Ishikawa (cell line): Measurements from ENCODE around the gene TASP1.

ENCODE experiments used
- EGR1 ChIP-seq: IDR thresholded peaks from 2 replicates; pipeline ENCODE4 v1.6.1; 2012
- EP300 ChIP-seq: IDR thresholded peaks from 2 replicates; pipeline ENCODE4 v1.6.1; 2012; ENCODE audit warnings: borderline replicate concordance
- FOXM1 ChIP-seq: IDR thresholded peaks from 2 replicates; pipeline ENCODE4 v1.6.1; 2012; ENCODE audit warnings: low read depth, borderline replicate concordance
- NFIC ChIP-seq: IDR thresholded peaks from 2 replicates; pipeline ENCODE4 v1.6.1; 2012
- TAF1 ChIP-seq: IDR thresholded peaks from 2 replicates; pipeline ENCODE4 v1.6.1; 2012; ENCODE audit warnings: low read depth, mild to moderate bottlenecking
- TCF12 ChIP-seq: IDR thresholded peaks from 2 replicates; pipeline ENCODE4 v1.6.1; 2012; ENCODE audit warnings: low read depth
- YY1 ChIP-seq: IDR thresholded peaks from 2 replicates; pipeline ENCODE4 v1.6.1; 2012; ENCODE audit warnings: low read depth
- TF ChIP-seq, protein P1 (sequence below): IDR thresholded peaks from 2 replicates; pipeline ENCODE4 v1.6.1; 2012; ENCODE audit warnings: low read depth, mild to moderate bottlenecking
- TF ChIP-seq, protein P2 (sequence below): IDR thresholded peaks from 2 replicates; pipeline ENCODE4 v1.6.1; 2012
- TF ChIP-seq, protein P3 (sequence below): IDR thresholded peaks from 2 replicates; pipeline ENCODE4 v1.6.1; 2012

DNA sequence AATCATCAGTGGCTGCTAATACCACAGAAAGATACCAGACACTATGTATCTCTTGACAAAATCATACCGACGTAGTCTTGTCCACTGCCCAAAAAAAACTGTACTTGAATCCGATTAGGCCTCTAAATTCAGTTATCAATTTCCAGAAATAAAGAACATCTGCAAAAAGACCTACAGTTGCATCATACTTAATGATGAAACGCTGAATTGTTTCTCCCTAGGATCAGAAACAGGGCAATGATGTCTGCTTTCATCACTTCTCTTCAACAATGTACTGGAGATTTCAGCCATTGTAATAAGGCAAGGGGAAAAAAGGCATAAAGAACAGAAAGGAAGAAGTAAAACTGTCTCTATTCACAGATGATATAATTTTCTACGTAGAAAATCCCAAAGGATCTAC lies 152.0 kb downstream of the TASP1 start:
- TF ChIP-seq EP300 (no peak), FOXM1 (no peak), NFIC (no peak), YY1 (no peak), TCF12 (no peak), TAF1 (no peak), EGR1 (no peak)
- TF ChIP-seq, protein P1, sequence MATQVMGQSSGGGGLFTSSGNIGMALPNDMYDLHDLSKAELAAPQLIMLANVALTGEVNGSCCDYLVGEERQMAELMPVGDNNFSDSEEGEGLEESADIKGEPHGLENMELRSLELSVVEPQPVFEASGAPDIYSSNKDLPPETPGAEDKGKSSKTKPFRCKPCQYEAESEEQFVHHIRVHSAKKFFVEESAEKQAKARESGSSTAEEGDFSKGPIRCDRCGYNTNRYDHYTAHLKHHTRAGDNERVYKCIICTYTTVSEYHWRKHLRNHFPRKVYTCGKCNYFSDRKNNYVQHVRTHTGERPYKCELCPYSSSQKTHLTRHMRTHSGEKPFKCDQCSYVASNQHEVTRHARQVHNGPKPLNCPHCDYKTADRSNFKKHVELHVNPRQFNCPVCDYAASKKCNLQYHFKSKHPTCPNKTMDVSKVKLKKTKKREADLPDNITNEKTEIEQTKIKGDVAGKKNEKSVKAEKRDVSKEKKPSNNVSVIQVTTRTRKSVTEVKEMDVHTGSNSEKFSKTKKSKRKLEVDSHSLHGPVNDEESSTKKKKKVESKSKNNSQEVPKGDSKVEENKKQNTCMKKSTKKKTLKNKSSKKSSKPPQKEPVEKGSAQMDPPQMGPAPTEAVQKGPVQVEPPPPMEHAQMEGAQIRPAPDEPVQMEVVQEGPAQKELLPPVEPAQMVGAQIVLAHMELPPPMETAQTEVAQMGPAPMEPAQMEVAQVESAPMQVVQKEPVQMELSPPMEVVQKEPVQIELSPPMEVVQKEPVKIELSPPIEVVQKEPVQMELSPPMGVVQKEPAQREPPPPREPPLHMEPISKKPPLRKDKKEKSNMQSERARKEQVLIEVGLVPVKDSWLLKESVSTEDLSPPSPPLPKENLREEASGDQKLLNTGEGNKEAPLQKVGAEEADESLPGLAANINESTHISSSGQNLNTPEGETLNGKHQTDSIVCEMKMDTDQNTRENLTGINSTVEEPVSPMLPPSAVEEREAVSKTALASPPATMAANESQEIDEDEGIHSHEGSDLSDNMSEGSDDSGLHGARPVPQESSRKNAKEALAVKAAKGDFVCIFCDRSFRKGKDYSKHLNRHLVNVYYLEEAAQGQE: no peak
- TF ChIP-seq, protein P2, sequence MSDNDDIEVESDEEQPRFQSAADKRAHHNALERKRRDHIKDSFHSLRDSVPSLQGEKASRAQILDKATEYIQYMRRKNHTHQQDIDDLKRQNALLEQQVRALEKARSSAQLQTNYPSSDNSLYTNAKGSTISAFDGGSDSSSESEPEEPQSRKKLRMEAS: no peak
- TF ChIP-seq, protein P3, sequence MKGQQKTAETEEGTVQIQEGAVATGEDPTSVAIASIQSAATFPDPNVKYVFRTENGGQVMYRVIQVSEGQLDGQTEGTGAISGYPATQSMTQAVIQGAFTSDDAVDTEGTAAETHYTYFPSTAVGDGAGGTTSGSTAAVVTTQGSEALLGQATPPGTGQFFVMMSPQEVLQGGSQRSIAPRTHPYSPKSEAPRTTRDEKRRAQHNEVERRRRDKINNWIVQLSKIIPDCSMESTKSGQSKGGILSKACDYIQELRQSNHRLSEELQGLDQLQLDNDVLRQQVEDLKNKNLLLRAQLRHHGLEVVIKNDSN: no peak
